NCI-H345 (cell line): ENCODE data around the gene AQP10.
"Not testable (repeated sequence)": the region's sequence is repeated elsewhere in the genome, so short reads cannot be mapped to it uniquely, and the experiment has no call there.

Source experiments
- DNase-seq: peaks from one replicate; lab custom pipeline; 2025; lab: John Stamatoyannopoulos, UW

The AQP10 gene, protein sequence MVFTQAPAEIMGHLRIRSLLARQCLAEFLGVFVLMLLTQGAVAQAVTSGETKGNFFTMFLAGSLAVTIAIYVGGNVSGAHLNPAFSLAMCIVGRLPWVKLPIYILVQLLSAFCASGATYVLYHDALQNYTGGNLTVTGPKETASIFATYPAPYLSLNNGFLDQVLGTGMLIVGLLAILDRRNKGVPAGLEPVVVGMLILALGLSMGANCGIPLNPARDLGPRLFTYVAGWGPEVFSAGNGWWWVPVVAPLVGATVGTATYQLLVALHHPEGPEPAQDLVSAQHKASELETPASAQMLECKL

DNA sequence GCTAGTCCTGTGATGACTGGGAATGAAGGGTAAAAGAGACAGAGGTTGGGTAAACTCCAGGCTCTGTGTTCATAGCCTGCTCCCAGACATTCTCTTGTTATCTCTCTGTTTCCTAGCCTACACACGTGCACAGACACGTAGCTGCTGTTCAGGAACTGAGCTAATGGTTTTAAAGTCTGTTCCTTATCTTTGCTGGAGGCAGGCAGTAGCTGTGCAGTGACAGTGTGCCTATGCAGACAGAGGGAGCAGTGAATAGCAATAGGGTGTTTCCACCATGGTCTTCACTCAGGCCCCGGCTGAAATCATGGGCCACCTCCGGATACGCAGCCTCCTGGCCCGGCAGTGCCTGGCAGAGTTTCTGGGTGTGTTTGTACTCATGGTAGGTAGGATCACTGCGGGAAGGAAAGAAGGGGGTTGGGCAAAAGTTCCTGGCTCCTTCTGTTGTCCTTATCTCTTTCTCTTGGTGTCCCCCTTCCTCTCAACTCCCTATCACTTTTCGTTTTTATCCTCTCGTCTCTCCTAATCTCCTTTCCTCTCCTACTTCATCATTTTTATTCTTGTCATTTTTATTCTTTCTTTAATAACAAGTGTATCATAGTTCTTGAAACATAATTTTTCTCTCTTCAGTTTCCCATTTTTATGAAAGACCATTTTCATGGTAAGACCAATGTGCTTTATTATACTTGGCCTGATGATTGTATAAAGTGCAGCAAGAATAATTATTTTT is at the start of gene AQP10:
TSS of gene AQP10 (plus strand) at position 212 of the 727 bp plus-strand sequence. CDS start at position 275, 63 bp downstream.
- no peak for DNase-seq

DNA sequence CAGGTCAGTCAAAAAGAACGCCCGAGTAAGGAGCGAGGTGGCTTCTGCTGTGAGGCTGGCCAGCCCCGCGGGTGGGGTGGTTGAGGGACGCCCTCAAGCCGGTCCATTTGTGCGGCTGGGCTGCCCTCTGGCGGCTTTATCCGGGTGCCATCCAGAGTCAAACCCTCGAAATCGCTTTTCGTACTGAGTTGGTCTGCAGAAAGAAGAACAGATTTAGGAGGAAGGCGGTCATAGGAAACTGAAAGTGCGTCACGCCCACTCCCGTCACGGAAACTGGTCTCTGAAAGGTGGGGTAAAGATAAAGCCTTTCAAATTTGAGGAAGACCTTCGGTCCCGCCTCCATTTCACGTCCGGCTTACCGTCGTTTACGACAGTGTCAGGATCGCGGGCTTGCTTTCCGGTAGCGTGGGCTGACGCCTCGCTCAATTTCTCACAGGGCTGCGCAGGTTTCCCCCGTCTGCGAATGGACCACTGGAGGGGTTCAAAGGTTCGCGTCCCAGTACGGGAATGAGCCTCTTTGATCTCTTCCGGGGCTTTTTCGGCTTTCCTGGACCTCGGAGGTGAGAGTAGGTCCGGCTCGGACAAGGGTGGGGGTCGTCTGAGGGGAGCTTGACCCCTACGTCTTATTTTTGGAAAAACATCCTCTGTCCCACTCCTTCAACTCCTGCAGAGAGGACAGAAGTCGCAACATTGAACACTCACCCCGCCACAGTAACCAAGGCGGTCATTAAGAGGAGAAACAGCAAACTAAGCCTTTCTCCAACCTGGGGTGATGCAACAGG is 48.5 kb upstream of the AQP10 start, which contains the start of gene HAX1:
TSS of gene HAX1 (plus strand) at position 413 of the 782 bp plus-strand sequence. CDS start at position 508, 95 bp downstream.
- DNase-seq = peak; percentile 98

DNA sequence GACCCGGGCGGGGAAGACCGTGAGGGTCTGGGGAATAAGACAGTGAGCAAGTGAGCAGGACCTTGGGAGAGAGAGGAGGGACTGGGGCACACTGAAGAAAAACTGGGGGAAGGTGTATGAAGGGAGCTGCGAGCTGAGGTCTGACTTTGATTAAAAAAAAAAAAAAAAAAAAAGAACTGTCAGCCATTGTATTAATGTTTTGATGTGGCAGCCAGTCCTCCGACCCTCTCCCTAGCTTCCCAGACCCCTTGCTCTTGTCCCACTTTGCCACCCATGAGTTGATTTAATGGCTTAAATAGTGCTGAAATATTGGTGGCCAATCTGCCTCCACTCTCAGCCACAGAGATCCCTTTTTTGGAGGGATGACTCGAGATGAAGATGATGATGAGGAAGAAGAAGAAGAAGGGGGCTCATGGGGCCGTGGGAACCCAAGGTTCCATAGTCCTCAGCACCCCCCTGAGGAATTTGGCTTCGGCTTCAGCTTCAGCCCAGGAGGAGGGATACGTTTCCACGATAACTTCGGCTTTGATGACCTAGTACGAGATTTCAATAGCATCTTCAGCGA is 47.8 kb upstream of the AQP10 start:
- no peak for DNase-seq

DNA sequence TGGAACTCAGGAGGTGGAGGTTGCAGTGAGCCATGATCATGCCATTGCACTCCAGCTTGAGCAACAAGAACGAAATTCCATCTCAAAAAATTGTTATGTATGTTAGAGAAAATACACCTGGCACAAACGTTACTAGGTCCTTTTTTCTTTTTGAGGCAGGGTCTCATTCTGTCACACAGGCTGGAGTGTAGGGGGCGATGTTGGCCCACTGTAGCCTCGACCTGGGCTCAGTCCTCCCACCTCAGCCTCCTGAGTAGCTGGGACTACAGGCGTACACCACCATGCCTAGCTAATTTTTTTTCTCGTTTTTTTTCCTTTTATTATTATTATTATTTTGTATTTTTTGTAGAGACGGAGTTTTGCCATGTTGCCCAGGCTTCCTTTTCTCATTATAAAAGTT is 44.1 kb upstream of the AQP10 start:
- peak; percentile 29 for DNase-seq

GRCh38 chr1:154287591-154287990 is 33.3 kb upstream of the AQP10 start:
- DNase-seq = not testable (repeated sequence)

DNA sequence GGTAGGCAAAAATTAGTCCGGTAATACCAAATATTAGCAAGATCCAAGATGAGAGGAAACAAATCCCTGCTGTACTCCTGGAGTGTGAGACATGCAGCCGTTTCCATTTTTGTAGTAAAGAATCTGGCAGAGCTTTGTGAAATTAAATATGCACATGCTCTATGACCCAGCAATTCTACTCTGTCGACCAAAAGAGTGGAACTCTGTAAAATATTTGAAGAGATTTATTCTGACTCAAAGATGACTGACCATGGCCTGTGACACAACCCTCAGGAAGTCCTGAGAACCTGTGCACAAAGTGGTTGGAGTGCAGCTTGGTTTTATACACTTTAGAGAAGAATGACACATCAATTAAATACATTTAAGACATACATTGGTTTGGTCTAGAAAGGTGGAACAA is 32.2 kb upstream of the AQP10 start:
- DNase-seq = no peak

DNA sequence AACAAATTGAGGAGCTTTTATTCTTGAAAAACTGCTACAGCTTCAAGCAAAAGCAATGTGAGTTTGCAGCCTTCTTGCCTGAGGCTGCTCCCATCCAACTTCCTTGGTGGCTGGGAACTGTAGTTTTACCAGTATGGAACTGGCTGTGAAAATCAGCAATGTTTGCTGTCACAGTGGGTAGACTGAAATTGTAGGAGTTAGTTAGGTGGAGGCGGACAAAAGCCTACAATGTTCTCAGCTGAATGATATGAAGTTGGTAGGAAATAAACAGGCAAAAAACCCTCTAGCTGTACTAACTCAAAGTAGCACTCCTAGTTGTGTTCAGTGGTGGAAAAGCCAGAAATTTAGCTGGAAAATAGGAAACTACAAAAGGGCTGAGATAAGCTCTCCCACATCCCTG is 30.0 kb upstream of the AQP10 start:
- no peak for DNase-seq

- DNase-seq = no peak
These were observed 25.3 kb upstream of the AQP10 start for GRCh38 chr1:154295408-154296235.

GRCh38 chr1:154301582-154301981 is 19.3 kb upstream of the AQP10 start:
- DNase-seq = no peak

- no peak for DNase-seq
These were observed 16.1 kb upstream of the AQP10 start for GRCh38 chr1:154304664-154305337.

DNA sequence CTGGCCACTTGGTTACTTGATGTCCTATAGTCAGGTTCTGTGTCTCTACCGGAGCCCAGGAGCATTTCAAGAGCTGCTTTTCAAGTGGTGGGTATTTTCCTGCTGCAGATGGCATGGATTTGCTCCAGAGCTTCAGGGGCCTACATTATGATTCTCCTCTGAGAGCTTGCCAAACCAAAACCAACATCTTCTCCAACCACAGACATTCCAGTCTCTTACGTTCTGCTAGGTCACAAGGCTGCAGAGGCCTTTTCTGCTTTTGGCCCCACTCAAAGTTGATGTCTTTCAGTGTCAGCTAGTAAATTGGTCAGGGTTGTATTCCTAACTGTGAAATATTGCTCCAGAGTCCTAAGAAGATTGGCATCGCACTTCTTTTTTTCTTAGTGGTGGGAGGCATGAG is 14.7 kb upstream of the AQP10 start:
- DNase-seq = no peak

DNA sequence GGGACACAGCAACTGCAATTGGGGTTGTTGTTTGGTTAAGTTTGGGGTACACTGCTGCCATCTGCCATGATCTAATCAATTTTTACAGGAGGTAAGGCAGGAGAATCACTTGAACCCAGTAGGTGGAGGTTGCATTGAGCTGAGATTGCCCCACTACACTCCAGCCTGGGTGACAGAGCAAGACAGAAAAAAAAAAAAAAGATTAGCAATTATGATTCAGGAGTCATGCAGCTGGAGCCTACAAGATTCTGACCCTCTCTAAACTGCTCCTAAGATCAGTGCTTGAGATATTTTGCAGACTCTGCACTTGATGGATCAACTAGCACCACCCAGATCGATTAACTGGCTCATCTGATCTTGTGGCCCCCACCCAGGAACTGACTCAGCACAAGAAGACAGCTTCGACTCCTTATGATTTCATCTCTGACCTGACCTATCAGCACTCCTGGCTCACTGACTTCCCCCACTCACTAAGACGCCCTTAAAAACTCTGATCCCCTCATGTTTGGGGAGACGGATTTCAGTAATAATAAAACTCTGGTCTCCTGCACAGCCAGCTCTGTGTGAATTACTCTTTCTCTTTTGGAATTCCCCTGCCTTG is 13.1 kb upstream of the AQP10 start:
- not testable (repeated sequence) for DNase-seq

GRCh38 chr1:154309136-154309535 is 11.8 kb upstream of the AQP10 start:
- DNase-seq = not testable (repeated sequence)

GRCh38 chr1:154312229-154313065 is 8.4 kb upstream of the AQP10 start:
- DNase-seq = not testable (repeated sequence)

- no peak for DNase-seq
These were observed 7.9 kb upstream of the AQP10 start for GRCh38 chr1:154313066-154313356.

GRCh38 chr1:154314226-154314625 is 6.7 kb upstream of the AQP10 start:
- DNase-seq = not testable (repeated sequence)

DNA sequence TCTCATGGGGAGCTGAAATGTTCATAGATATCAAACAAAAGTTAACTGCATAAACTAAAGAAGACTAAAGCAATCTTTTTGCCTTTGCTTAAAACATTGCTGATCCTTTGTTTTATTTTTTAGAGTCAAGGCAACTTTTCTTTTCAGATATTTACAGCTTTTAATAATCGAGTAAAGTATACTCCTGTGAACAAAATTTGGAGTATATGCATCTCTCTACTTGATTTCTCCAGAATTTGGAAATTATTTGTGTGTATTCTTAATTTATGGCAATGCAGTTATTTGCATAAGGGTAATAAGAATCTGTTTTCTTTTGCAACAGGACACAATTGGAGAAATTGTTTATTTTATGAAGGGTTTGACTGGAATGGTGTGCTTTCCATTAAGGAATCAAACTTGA is 4.2 kb upstream of the AQP10 start:
- DNase-seq = no peak

GRCh38 chr1:154318386-154318785 is 2.5 kb upstream of the AQP10 start:
- DNase-seq = no peak

DNA sequence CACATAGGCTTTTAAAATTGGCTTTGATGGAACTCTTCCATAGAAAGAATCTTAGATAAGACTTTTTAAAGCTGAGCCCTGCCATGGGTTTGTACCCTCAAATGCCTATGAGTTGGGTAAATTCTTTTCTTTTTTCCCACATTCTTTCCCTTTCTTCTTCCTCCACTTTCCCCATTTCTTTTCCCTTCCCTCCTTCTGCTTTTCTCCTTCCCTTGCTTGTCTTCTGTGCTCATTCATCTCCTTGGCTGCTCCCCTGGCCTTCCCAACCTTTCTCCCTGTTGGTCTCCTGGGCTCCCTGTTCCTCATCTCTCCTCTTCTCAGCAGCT is 679 bp downstream of the AQP10 start:
- not testable (repeated sequence) for DNase-seq

DNA sequence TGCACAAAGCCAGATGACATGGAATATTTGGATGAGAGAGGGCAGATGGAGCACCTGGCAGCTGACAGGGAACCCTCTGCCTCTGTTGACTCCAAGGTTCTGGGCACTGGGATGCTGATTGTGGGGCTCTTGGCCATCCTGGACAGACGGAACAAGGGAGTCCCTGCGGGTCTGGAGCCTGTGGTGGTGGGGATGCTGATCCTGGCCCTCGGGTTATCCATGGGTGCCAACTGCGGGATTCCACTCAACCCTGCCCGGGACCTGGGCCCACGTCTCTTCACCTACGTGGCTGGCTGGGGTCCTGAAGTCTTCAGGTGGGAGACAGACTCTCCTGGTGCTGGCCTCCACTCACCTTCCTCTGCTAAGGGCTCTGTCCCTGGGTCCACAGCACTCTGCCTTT is 2.6 kb downstream of the AQP10 start:
- no peak for DNase-seq
